Mucosa of descending colon (tissue), 3 donors: ENCODE results near the gene ASCL3. TPM values are rescaled to one million over a fixed set of nuclear protein-coding genes. Genes with fewer than 3 reads are reported as not detected.

Experiments used
- ATAC-seq: fragments of 200-7000 bp; cut with Tn5 transposase; one replicate; pipeline ENCODE4 v1.9.1; 2020; ENCODE audit warnings: mild to moderate bottlenecking, moderate library complexity
- DNase-seq, 3 donors: peaks; one replicate each; pipeline ENCODE4 v3.0.0-alpha.2; 2020
- H3K36me3 ChIP-seq: fragments of 200-600 bp; one replicate; pipeline ENCODE4 v1.8.0; 2021; ENCODE audit warnings: low read depth, mild to moderate bottlenecking
- H3K4me1 ChIP-seq: fragments of 200-600 bp; one replicate; pipeline ENCODE4 v1.8.0; 2021; ENCODE audit warnings: low read depth, mild to moderate bottlenecking
- H3K4me3 ChIP-seq: fragments of 200-600 bp; one replicate; pipeline ENCODE4 v1.8.0; 2021; ENCODE audit warnings: mild to moderate bottlenecking
- H3K9me3 ChIP-seq: fragments of 200-600 bp; one replicate; pipeline ENCODE4 v1.8.0; 2021; ENCODE audit warnings: mild to moderate bottlenecking
- CTCF ChIP-seq: fragments of 200-600 bp; IDR thresholded peaks from one replicate; pipeline ENCODE4 v1.8.0; 2022; ENCODE audit warnings: antibody characterized with exemption, mild to moderate bottlenecking
- intact Hi-C, 2 donors: fragments of 100-400 bp; cut with DNase I in 1 of 2; cut with micrococcal nuclease in 1 of 2; formaldehyde crosslinking; loops; one replicate each; pipeline versions ENCODE4 v1.11.0 to v1.11.1; 2022; cut with DNase I, micrococcal nuclease
- total RNA-seq, 3 donors: library from RNA; stranded (reverse); fragmentation: NEBNext Ultra II Directional in 2 of 3; extraction: Animal tissue kit (Norgen Biotek cat#: 25700) in 2 of 3; gene quantifications; one replicate each; pipeline versions ENCODE4 v1.2.1 to v1.2.4, GENCODE V29; 2021 to 2023
- donor health status: DM: no; HTN: no; CAD: no; lungs with moderate emphysema.
- donor health status: DM: no; HTN: no; CAD: no.
- donor health status: DM: no; HTN: yes; CAD: no.

Gene ASCL3
- total RNA-seq, 3 donors from 2014 or later = not detected

DNA sequence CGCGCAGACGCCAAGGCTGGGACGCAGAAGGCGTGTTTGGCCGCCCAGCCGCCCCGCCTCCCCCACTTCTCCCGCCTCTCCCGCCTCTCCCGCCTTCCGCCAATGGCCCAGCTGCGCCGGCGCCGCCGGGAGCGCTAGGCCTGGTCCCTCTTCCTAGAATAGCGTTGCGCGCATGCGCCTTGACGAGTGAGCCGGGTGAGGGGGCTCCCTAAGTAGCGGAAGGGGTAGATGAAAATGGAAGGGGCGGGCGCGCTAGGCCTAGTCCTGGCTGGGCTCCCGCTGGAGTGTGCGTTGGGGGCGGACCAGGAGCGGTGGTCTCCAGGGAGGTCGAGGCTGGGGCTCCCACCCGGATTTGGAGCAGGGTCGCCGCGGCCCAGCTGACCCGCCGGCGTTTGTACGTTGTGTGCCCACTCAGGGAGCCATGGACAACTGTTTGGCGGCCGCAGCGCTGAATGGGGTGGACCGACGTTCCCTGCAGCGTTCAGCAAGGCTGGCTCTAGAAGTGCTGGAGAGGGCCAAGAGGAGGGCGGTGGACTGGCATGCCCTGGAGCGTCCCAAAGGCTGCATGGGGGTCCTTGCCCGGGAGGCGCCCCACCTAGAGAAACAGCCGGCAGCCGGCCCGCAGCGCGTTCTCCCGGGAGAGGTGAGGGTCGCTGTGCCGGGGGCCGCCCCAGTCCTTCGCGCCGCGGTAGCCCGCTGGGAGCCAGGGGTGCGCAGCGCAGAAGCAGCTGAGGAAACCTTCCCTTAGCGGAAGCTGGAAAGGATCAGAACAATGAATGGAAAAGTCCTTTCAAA, 31.6 kb downstream of the ASCL3 start, which contains the start of gene AKIP1:
Gene AKIP1 (plus strand): TSS at position 161 of the 795 bp plus-strand sequence. CDS start 261 bp downstream, at position 422.
- peak within 1 kb of the TSS; percentile 74 for H3K4me3 ChIP-seq
- DNase-seq (peak; percentile 93 to 96 (median 96)), ATAC-seq (peak; percentile 98)
- no peaks in the 10 kb centered on the region for H3K36me3 ChIP-seq
- TF ChIP-seq CTCF = no peak
- H3K9me3 ChIP-seq = no peaks in the 10 kb centered on the region
- intact Hi-C loops = no loop called here
- no peaks in the 10 kb centered on the region for H3K4me1 ChIP-seq

- TF ChIP-seq CTCF = no peak
Observed at GRCh38 chr11:8910649-8911026, 32.2 kb downstream of the ASCL3 start.

GRCh38 chr11:8908099-8908498, 34.7 kb downstream of the ASCL3 start:
- intact Hi-C loops = no loop called here
- no peak for ATAC-seq

More at GRCh38 chr11:8910649-8911026, 32.2 kb downstream of the ASCL3 start:
- DNase-seq = no peak
- H3K4me1 ChIP-seq = no peaks in the 10 kb centered on the region
- H3K9me3 ChIP-seq = no peaks in the 10 kb centered on the region
- peak overlapping the region; percentile 74 for H3K4me3 ChIP-seq
- peak; percentile 9 for ATAC-seq
- intact Hi-C loops = no loop called here
- no peaks in the 10 kb centered on the region for H3K36me3 ChIP-seq

GRCh38 chr11:8907116-8907515, 35.7 kb downstream of the ASCL3 start:
- DNase-seq (no peak), ATAC-seq (no peak)
- no peaks in the 10 kb centered on the region for H3K36me3 ChIP-seq
- no peaks in the 10 kb centered on the region for H3K4me1 ChIP-seq
- no peaks in the 10 kb centered on the region for H3K9me3 ChIP-seq
- TF ChIP-seq CTCF = no peak
- intact Hi-C loops = no loop called here
- H3K4me3 ChIP-seq = no peak overlapping the region

More at GRCh38 chr11:8908099-8908498, 34.7 kb downstream of the ASCL3 start:
- no peak for TF ChIP-seq CTCF
- Histone ChIP-seq H3K9me3 (no peaks in the 10 kb centered on the region), H3K36me3 (no peaks in the 10 kb centered on the region), H3K4me1 (no peaks in the 10 kb centered on the region), H3K4me3 (no peak overlapping the region)
- DNase-seq = no peak

DNA sequence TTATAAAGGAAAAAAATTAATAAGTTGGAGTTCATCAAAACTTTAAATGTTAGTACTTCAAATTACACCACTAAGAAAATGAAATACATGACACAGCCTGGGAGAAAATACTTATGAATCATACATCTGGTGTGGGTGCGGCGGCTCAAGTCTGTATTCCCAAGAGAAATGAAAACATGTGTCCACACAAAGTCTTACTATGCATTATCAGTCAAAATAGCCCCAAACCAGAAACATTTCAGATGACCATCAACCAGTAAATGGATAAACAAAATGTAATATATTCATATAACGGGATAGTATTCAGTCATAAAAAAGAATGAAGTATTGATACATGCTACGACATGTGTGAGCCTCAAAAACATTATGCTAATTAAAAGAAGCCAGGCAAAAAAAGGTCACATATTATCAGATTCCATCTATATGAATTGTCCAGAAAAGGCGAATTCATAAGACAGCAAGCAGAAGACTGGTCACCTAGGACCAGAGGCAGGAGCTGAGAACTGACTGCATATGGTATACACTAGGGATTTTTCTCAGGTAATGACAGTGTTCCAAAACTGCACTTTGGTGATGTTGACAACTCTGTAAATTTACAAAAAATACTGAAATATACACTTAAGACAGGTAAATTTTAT, 37.2 kb downstream of the ASCL3 start:
- Histone ChIP-seq H3K36me3 (no peaks in the 10 kb centered on the region), H3K4me1 (no peaks in the 10 kb centered on the region), H3K4me3 (no peak overlapping the region), H3K9me3 (no peaks in the 10 kb centered on the region)
- DNase-seq = no peak
- intact Hi-C loops = no loop called here
- no peak for ATAC-seq
- TF ChIP-seq CTCF = no peak
